Sigmoid colon (tissue), 7 donors: ENCODE measurements around the gene GSTK1. TPM values are rescaled to one million over a fixed set of nuclear protein-coding genes. Genes with fewer than 3 reads are reported as not detected.
"Not testable (repeated sequence)": the region's sequence is repeated elsewhere in the genome, so short reads cannot be mapped to it uniquely, and the experiment has no call there.

ENCODE experiments used
- DNase-seq: peaks from one replicate; pipeline ENCODE4 v3.0.0-alpha.2; 2019
- H3K27ac ChIP-seq, 4 donors: fragments of 200-600 bp; sonication (generic); one replicate each; pipeline ENCODE4 v1.5.1; 2016 to 2019; ENCODE audit warnings: mild to moderate bottlenecking in 1 of 4
- H3K27me3 ChIP-seq, 3 donors: fragments of 200-600 bp; sonication (generic); one replicate each; pipeline ENCODE4 v1.5.1; 2019; ENCODE audit warnings: mild to moderate bottlenecking in 1 of 3
- H3K36me3 ChIP-seq, 4 donors: fragments of 200-600 bp; sonication (generic); one replicate each; pipeline ENCODE4 v1.5.1; 2016 to 2019
- H3K4me1 ChIP-seq, 4 donors: fragments of 200-600 bp; sonication (generic); one replicate each; pipeline ENCODE4 v1.5.1; 2017 to 2019
- H3K4me3 ChIP-seq, 4 donors: fragments of 200-600 bp; sonication (generic); one replicate each; pipeline ENCODE4 v1.5.1; 2017 to 2019; ENCODE audit warnings: mild to moderate bottlenecking in 2 of 4, moderate library complexity in 1 of 4
- H3K9me3 ChIP-seq, 4 donors: fragments of 200-600 bp in 3 of 4; sonication (generic) in 3 of 4; one replicate each; pipeline versions ENCODE4 v1.5.1 to v1.6.1; 2013 to 2019
- EP300 ChIP-seq, 4 donors: sonication (generic); formaldehyde crosslinking; IDR thresholded peaks; one replicate each; pipeline ENCODE4 v1.6.1; 2017; ENCODE audit warnings: antibody characterized with exemption in 4 of 4
- POLR2A ChIP-seq, 2 donors: fragments of 450-650 bp; IDR thresholded peaks; one replicate each; pipeline ENCODE4 v1.6.1; 2016; ENCODE audit warnings: antibody characterized with exemption in 2 of 2, mild to moderate bottlenecking in 2 of 2, moderate library complexity in 2 of 2
- POLR2AphosphoS5 ChIP-seq, 4 donors: sonication (generic); formaldehyde crosslinking; IDR thresholded peaks; one replicate each; pipeline ENCODE4 v1.6.1; 2017; ENCODE audit warnings: antibody characterized with exemption in 4 of 4
- WGBS, 2 donors: extraction: QIAGEN DNeasy Blood & Tissue Kit; methylation state at CpG; one replicate each; pipeline ENCODE4 v1.1.7; 2013; 5-methylcytosine and 5-hydroxymethylcytosine counted together
- intact Hi-C: fragments of 100-400 bp; cut with DNase I; formaldehyde crosslinking; loops from one replicate; pipeline ENCODE4 v1.15.1; 2023
- polyA plus RNA-seq, 3 donors: library from polyadenylated mRNA; stranded (reverse); fragments of 200-250 nt; gene quantifications; one replicate each; pipeline ENCODE4 v1.2.3, GENCODE V29; 2013
- total RNA-seq, 4 donors: library from RNA; depleted of rRNA; stranded (reverse); fragments of >200 nt; gene quantifications; one replicate each; pipeline ENCODE4 v1.1.0, GENCODE V29; 2016
- TF ChIP-seq, protein P1 (sequence below), 4 experiments: fragments of 450-650 bp in 3 of 4; fragments of 200-600 bp in 1 of 4; IDR thresholded peaks; one replicate each; pipeline ENCODE4 v1.5.1; 2016 to 2019; ENCODE audit warnings: antibody characterized with exemption in 4 of 4, mild to moderate bottlenecking in 3 of 4, moderate library complexity in 2 of 4
- donor health status: healthy with polysubstance abuse.
- donor health status: Bipolar disorder and iron deficiency.
- donor health status: healthy.

GSTK1 gene
- 100 to 1,000 TPM; 111 to 168 (median 134) TPM for total RNA-seq
- 100 to 1,000 TPM; 158 to 247 (median 234) TPM for polyA plus RNA-seq

DNA sequence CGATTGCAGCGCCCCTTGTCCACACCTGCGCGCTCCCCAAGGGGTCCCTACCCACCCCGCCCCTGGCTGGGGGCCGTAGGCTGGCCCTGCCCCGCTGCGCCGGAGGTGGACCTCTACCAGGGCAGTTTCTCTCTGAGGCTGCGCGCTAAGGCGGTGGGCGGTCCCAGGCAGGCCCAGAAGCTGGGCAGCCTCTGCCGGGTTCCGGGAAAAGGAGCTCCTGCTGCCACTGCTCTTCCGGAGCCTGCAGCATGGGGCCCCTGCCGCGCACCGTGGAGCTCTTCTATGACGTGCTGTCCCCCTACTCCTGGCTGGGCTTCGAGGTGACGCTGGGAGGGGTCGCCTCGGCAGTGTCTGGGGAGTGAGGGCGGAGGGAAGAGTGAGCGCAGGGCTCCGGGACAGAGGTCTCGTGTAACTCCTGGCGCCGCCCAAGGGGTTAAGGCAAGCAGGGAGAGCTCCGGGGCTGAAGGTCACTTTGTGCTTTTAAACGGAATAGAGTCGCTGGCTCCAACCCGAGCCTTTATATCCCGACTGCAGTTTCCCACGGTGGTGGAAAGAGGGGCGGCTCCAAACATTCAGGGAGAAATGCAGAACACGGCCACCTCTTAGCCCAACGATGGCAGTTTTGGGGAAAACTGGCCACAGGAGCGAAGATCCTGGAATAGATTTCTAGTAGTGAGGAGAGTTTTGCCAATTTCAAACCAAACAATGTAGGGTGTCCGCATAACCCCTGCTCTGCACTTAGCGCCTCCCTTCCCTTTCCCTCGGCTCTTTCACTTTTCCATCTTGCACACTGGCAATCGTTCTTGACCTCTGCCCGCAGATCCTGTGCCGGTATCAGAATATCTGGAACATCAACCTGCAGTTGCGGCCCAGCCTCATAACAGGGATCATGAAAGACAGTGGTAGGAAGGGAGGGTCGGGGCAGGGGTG, at the start of gene GSTK1:
Gene GSTK1, plus strand, starts transcription at position 176 of the 930 bp plus-strand sequence. Its CDS starts 73 bp downstream, at position 249.
- DNase-seq = peak; percentile 90
- WGBS, 2 donors = 1% methylated on average over 48 of the region's 48 CpGs
- Histone ChIP-seq H3K36me3 (peaks cover 8 to 25% (median 16%) of the 10 kb centered on the region in 4 donors), H3K4me3 (peak within 1 kb of the TSS; percentile 79 to 83 (median 80)), H3K27me3 (no peaks in the 10 kb centered on the region), H3K4me1 (peaks cover 0 to 28% (median 20%) of the 10 kb centered on the region in 4 donors), H3K27ac (peak within 1 kb of the TSS; percentile 82 to 89 (median 87)), H3K9me3 (no peaks in the 10 kb centered on the region)
- peak; percentile 48 to 87 for TF ChIP-seq POLR2A (IDR thresholded peaks at IDR 0.05)
- TF ChIP-seq, protein P1, sequence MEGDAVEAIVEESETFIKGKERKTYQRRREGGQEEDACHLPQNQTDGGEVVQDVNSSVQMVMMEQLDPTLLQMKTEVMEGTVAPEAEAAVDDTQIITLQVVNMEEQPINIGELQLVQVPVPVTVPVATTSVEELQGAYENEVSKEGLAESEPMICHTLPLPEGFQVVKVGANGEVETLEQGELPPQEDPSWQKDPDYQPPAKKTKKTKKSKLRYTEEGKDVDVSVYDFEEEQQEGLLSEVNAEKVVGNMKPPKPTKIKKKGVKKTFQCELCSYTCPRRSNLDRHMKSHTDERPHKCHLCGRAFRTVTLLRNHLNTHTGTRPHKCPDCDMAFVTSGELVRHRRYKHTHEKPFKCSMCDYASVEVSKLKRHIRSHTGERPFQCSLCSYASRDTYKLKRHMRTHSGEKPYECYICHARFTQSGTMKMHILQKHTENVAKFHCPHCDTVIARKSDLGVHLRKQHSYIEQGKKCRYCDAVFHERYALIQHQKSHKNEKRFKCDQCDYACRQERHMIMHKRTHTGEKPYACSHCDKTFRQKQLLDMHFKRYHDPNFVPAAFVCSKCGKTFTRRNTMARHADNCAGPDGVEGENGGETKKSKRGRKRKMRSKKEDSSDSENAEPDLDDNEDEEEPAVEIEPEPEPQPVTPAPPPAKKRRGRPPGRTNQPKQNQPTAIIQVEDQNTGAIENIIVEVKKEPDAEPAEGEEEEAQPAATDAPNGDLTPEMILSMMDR (IDR thresholded peaks at IDR 0.05) = no peak
- TF ChIP-seq POLR2AphosphoS5 (IDR thresholded peaks at IDR 0.05) = peak; percentile 59 to 90 (median 80)
- no peak for TF ChIP-seq EP300 (IDR thresholded peaks at IDR 0.05)
- intact Hi-C loops = loop anchor here (2.0 to 5.0 kb wide), 2 partner anchors 25 to 119 kb away; partner anchors contain the start of genes CASP2 and ZYX

DNA sequence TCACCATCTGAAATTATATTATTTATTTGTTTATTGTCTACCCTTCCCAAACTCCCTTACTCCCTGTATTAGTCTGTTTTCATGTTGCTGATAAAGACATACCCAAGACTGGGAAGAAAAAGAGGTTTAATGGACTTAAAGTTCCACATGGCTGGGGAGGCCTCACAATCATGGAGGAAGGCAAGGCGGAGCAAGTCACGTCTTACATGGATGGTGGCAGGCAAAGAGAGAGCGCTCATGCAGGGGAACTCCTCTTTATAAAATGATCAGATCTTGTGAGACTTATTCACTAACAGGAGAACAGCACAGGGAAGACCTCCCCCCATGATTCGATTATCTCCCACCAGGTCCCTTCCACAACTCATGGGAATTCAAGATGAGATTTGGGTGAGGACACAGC, 49.8 kb upstream of the GSTK1 start:
- 95 to 97% methylated on average over 4 of the region's 4 CpGs for WGBS, 2 donors
- intact Hi-C loops = not testable (repeated sequence)

DNA sequence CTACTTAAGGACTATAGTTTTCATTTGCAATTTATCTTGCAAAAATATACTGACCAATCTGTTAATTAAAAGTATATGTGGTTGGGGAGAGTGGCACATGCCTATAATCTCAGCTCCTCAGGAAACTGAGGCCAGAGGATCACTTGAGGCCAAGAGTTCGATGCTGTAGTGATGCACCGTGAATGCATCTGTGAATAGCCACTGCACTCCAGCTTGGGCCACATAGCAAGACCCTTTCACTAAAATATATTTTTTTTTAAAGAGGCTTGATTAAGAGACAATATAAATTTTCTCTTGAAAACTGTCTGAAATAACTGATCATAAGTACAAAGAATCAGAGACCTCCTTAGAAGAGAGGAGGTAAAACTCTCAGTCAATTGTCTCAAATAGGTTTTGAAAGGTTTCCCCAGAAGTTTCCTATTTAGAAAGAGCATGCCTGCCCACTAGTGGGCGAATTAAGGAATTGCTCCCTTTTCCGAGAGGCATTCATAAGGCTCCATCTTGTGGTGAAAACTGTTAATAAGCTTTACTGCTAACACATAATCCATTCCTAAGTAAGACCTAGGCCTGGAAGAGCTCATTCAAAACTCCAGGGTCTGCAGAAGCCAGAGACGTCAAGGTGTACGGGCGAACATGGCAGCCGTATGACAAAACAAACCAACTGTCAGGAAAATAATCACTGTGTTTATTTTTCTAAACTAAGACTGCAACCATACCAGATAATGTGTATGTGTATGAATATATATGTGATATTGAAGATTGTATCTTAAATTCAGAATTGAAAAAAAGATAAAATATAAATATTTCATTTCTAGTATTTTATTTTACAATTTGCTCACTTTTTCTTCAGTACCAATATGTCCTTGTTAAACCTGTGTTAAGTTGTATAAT, 48.2 kb upstream of the GSTK1 start:
- H3K4me1 ChIP-seq = peaks cover 0 to 8% (median 3%) of the 10 kb centered on the region in 4 donors
- peak overlapping the region in 2 of 4 donors; percentile 31 to 35 for H3K27ac ChIP-seq
- H3K4me3 ChIP-seq = no peak overlapping the region
- intact Hi-C loops = loop anchor here (1.0 to 5.0 kb wide), 2 partner anchors 207 to 363 kb away; no protein-coding TSS in a partner anchor
- H3K9me3 ChIP-seq = no peaks in the 10 kb centered on the region
- peak; percentile 71 for DNase-seq
- no peaks in the 10 kb centered on the region for H3K36me3 ChIP-seq
- no peaks in the 10 kb centered on the region for H3K27me3 ChIP-seq
- TF ChIP-seq, protein P1 (IDR thresholded peaks at IDR 0.05) = peak; percentile 91 to 99 (median 97)
- TF ChIP-seq POLR2A (IDR thresholded peaks at IDR 0.05) = no peak
- 17 to 23% methylated on average over 8 of the region's 8 CpGs for WGBS, 2 donors

More for the DNA sequence above, 49.8 kb upstream of the GSTK1 start:
- H3K4me3 ChIP-seq, DNase-seq, H3K36me3 ChIP-seq, H3K27me3 ChIP-seq, H3K4me1 ChIP-seq, H3K9me3 ChIP-seq, H3K27ac ChIP-seq: not testable (repeated sequence)

GRCh38 chr7:143216151-143216550, 47.1 kb upstream of the GSTK1 start:
- no peak for DNase-seq
- H3K27me3 ChIP-seq = no peaks in the 10 kb centered on the region
- 83 to 88% methylated on average over 6 of the region's 6 CpGs for WGBS, 2 donors
- peaks cover 0 to 8% (median 3%) of the 10 kb centered on the region in 4 donors for H3K4me1 ChIP-seq
- H3K4me3 ChIP-seq = no peak overlapping the region
- H3K9me3 ChIP-seq = no peaks in the 10 kb centered on the region
- TF ChIP-seq POLR2A (IDR thresholded peaks at IDR 0.05) (no peak), POLR2AphosphoS5 (IDR thresholded peaks at IDR 0.05) (no peak)
- H3K27ac ChIP-seq = peak overlapping the region in 2 of 4 donors; percentile 31 to 35
- intact Hi-C loops = loop anchor here (5.0 kb wide), 1 partner anchor 364 kb away; no protein-coding TSS in a partner anchor
- no peaks in the 10 kb centered on the region for H3K36me3 ChIP-seq

GRCh38 chr7:143216686-143217085, 46.6 kb upstream of the GSTK1 start:
- Histone ChIP-seq H3K27ac (no peak overlapping the region), H3K4me1 (peaks cover 0 to 8% (median 3%) of the 10 kb centered on the region in 4 donors), H3K36me3 (no peaks in the 10 kb centered on the region), H3K27me3 (no peaks in the 10 kb centered on the region), H3K9me3 (no peaks in the 10 kb centered on the region), H3K4me3 (no peak overlapping the region)
- intact Hi-C loops = loop anchor here (5.0 kb wide), 1 partner anchor 364 kb away; no protein-coding TSS in a partner anchor
- TF ChIP-seq EP300 (IDR thresholded peaks at IDR 0.05) (no peak), POLR2AphosphoS5 (IDR thresholded peaks at IDR 0.05) (no peak)
- TF ChIP-seq, protein P1 (IDR thresholded peaks at IDR 0.05) = no peak
- no peak for DNase-seq
- 87 to 94% methylated on average over 2 of the region's 2 CpGs for WGBS, 2 donors
